ENCODE data around the gene CCDC92B.

Gene CCDC92B

GRCh38 chr17:2721603-2722002 lies 27.8 kb downstream of the CCDC92B start:
- DNase-seq (ENCODE audit: low spot score) = no peak

GRCh38 chr17:2719861-2720260 lies 29.6 kb downstream of the CCDC92B start:
- no peak for DNase-seq (ENCODE audit: low spot score)

GRCh38 chr17:2718150-2718938 lies 31.1 kb downstream of the CCDC92B start:
- no peak for DNase-seq (ENCODE audit: low spot score)

- DNase-seq (ENCODE audit: low spot score) = no peak
Observed at GRCh38 chr17:2716649-2717048, 32.8 kb downstream of the CCDC92B start.

- DNase-seq (ENCODE audit: low spot score) = no peak
Observed at GRCh38 chr17:2713881-2714280, 35.6 kb downstream of the CCDC92B start.

- no peak for DNase-seq (ENCODE audit: low spot score)
Observed at GRCh38 chr17:2712300-2713043, 37.0 kb downstream of the CCDC92B start.

GRCh38 chr17:2711608-2712299 lies 37.7 kb downstream of the CCDC92B start, which contains the start of gene CLUH:
Gene CLUH (minus strand): TSS chr17:2711764. CDS start chr17:2711661, 103 bp downstream.
- DNase-seq (ENCODE audit: low spot score) = peak; percentile 99

- peak; percentile 44 for DNase-seq (ENCODE audit: low spot score)
Observed at GRCh38 chr17:2710803-2711607, 38.4 kb downstream of the CCDC92B start.

- DNase-seq (ENCODE audit: low spot score) = no peak
Observed at GRCh38 chr17:2710071-2710802, 39.2 kb downstream of the CCDC92B start.

- no peak for DNase-seq (ENCODE audit: low spot score)
Observed at GRCh38 chr17:2709183-2709661, 40.2 kb downstream of the CCDC92B start.

- DNase-seq (ENCODE audit: low spot score) = no peak
Observed at GRCh38 chr17:2708585-2709182, 40.8 kb downstream of the CCDC92B start.

GRCh38 chr17:2707721-2708584 lies 41.5 kb downstream of the CCDC92B start:
- DNase-seq (ENCODE audit: low spot score) = peak; percentile 48

GRCh38 chr17:2706911-2707510 lies 42.4 kb downstream of the CCDC92B start:
- no peak for DNase-seq (ENCODE audit: low spot score)

GRCh38 chr17:2705888-2706795 lies 43.3 kb downstream of the CCDC92B start:
- no peak for DNase-seq (ENCODE audit: low spot score)

- peak; percentile 89 for DNase-seq (ENCODE audit: low spot score)
Observed at GRCh38 chr17:2705263-2705662, 44.2 kb downstream of the CCDC92B start.

GRCh38 chr17:2704890-2705248 lies 44.6 kb downstream of the CCDC92B start:
- no peak for DNase-seq (ENCODE audit: low spot score)

GRCh38 chr17:2704031-2704889 lies 45.2 kb downstream of the CCDC92B start:
- no peak for DNase-seq (ENCODE audit: low spot score)

Data from hepatic stellate cell (primary cell).